Pancreas (tissue), 10 donors: ENCODE measurements around the gene EFNA4. TPM values are rescaled to one million over a fixed set of nuclear protein-coding genes. Genes with fewer than 3 reads are reported as not detected.
A peak's percentile ranks its signal among the peaks of the same experiment; 100 is the strongest.

Experiments
- ATAC-seq, 4 donors: fragments of 200-7000 bp; cut with Tn5 transposase; one replicate each; pipeline versions ENCODE4 v1.8.0 to v1.9.1; 2020; ENCODE audit warnings: mild to moderate bottlenecking in 4 of 4, moderate library complexity in 4 of 4
- DNase-seq, 6 donors: peaks; one replicate each; pipeline ENCODE4 v3.0.0-alpha.2; 2020
- FAIRE-seq: peaks from 2 replicates; lab custom pipeline; 2012; peaks lifted over from hg19 to GRCh38; lab: Jason Lieb, UNC
- H3K27ac ChIP-seq, 4 donors: fragments of 200-600 bp; sonication (generic); 1 replicate in 3 of 4; 2 replicates in 1 of 4; pipeline versions ENCODE4 v1.5.0 to v1.8.0; 2020
- H3K27me3 ChIP-seq, 4 donors: fragments of 200-600 bp; one replicate each; pipeline ENCODE4 v1.8.0; 2021
- H3K36me3 ChIP-seq, 3 donors: fragments of 200-600 bp; sonication (generic) in 1 of 3; one replicate each; pipeline versions ENCODE4 v1.5.0 to v1.8.0; 2020 to 2021
- H3K4me1 ChIP-seq, 3 donors: fragments of 200-600 bp; one replicate each; pipeline ENCODE4 v1.8.0; 2021
- H3K4me3 ChIP-seq, 4 donors: fragments of 200-600 bp; sonication (generic) in 2 of 4; one replicate each; pipeline versions ENCODE4 v1.5.0 to v1.8.0; 2020 to 2021
- H3K9me3 ChIP-seq, 4 donors: fragments of 200-600 bp; one replicate each; pipeline ENCODE4 v1.8.0; 2021
- WGBS, 2 donors: extraction: QIAGEN DNeasy Blood & Tissue Kit; methylation state at CpG; one replicate each; pipeline ENCODE4 v1.1.7; 2013; 5-methylcytosine and 5-hydroxymethylcytosine counted together
- intact Hi-C, 3 donors: fragments of 100-400 bp; cut with DNase I; formaldehyde crosslinking; loops; one replicate each; pipeline versions ENCODE4 v1.11.1 to v1.14.2; 2022
- polyA plus RNA-seq, 2 donors: library from polyadenylated mRNA; stranded (reverse); fragments of 200-250 nt; gene quantifications; one replicate each; pipeline ENCODE4 v1.2.3, GENCODE V29; 2013
- total RNA-seq, 6 donors: library from RNA; stranded (reverse); fragmentation: NEBNext Ultra II Directional in 4 of 6; extraction: Animal tissue kit (Norgen Biotek cat#: 25700) in 4 of 6; gene quantifications; one replicate each; pipeline versions ENCODE4 v1.2.1 to v1.2.4, GENCODE V29; 2021 to 2023
- TF ChIP-seq, protein P1 (sequence below), 4 donors: fragments of 200-600 bp; sonication (generic) in 3 of 4; IDR thresholded peaks; one replicate each; pipeline versions ENCODE4 v1.5.0 to v1.8.0; 2021; ENCODE audit warnings: antibody characterized with exemption in 4 of 4
- donor health status: healthy with polysubstance abuse.
- donor health status: DM: no; HTN: no; CAD: no; lungs with moderate emphysema.
- donor health status: DM: no; HTN: no; CAD: no.
- donor health status: control.
- donor health status: control.
- donor health status: Bipolar disorder and iron deficiency.
- donor health status: DM: yes; HTN: yes; CAD: no.
- donor health status: DM: no; HTN: no; CAD: no.
- donor health status: DM: no; HTN: no; CAD: no.
- donor health status: DM: yes; HTN: yes; CAD: no.

The EFNA4 gene
- total and polyA plus RNA-seq, 8 donors: 2.1 to 6.2 (median 3.8) TPM

DNA sequence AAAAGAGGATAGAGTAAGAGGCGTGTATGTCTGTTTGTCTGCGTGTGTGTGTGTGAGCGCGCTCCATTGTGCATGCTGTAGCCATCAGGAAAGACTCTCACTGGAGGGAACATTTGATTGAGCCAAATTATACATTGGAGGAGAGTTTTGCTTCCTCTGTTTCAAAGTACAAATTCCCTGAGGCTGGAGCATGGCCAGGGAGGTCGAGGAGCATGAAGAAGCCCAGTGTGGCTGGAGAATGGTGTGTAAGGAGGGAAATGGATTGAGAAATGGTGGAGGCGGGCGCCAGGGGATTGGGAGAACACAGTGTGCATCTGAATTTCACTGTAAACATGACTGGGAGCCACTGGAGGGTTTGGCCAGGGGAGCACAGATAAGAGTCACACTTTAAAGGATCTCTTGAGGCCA is 42.1 kb downstream of the EFNA4 start:
- DNase-seq (no peak), FAIRE-seq (no peak), ATAC-seq (peak in 2 of 4 donors; percentile 18 to 31)
- H3K36me3 ChIP-seq: no peaks in the 10 kb centered on the region
- peaks cover 0 to 5% (median 0%) of the 10 kb centered on the region in 3 donors for H3K4me1 ChIP-seq
- 68 to 70% methylated on average over 7 of the region's 7 CpGs for WGBS, 2 donors
- no peaks in the 10 kb centered on the region for H3K9me3 ChIP-seq
- no peaks in the 10 kb centered on the region for H3K27me3 ChIP-seq
- TF ChIP-seq, protein P1, sequence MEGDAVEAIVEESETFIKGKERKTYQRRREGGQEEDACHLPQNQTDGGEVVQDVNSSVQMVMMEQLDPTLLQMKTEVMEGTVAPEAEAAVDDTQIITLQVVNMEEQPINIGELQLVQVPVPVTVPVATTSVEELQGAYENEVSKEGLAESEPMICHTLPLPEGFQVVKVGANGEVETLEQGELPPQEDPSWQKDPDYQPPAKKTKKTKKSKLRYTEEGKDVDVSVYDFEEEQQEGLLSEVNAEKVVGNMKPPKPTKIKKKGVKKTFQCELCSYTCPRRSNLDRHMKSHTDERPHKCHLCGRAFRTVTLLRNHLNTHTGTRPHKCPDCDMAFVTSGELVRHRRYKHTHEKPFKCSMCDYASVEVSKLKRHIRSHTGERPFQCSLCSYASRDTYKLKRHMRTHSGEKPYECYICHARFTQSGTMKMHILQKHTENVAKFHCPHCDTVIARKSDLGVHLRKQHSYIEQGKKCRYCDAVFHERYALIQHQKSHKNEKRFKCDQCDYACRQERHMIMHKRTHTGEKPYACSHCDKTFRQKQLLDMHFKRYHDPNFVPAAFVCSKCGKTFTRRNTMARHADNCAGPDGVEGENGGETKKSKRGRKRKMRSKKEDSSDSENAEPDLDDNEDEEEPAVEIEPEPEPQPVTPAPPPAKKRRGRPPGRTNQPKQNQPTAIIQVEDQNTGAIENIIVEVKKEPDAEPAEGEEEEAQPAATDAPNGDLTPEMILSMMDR (IDR thresholded peaks at IDR 0.05): no peak
- H3K27ac ChIP-seq: no peak overlapping the region
- intact Hi-C loops: loop anchor here in 1 of 3 donors (10.0 kb wide), 1 partner anchor 59 kb away; no protein-coding TSS in a partner anchor
- H3K4me3 ChIP-seq: no peak overlapping the region

DNA sequence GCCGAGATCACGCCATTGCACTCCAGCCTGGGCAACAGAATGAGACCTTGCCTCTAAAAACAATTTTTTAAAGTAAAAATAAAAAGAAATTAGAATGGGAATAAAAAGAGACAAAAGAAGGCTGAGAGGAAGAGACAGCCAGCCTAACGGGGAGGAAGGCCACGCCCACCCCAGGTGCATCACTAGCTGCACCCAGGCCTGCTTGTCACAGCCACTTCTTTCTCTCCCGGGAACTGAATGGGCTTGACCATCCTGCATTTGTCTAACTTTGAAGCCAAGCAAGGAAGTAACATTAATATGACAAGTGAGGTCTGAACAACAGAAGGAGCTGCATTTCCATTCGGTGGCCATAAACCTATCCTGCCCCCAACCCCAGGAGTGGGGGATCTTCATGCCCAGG is 43.3 kb downstream of the EFNA4 start:
- H3K9me3 ChIP-seq: no peaks in the 10 kb centered on the region
- H3K36me3 ChIP-seq: no peaks in the 10 kb centered on the region
- peaks cover 0 to 5% (median 0%) of the 10 kb centered on the region in 3 donors for H3K4me1 ChIP-seq
- WGBS, 2 donors: 71 to 78% methylated on average over 6 of the region's 6 CpGs
- intact Hi-C loops: loop anchor here in 1 of 3 donors (10.0 kb wide), 1 partner anchor 58 kb away; no protein-coding TSS in a partner anchor
- ATAC-seq (no peak), DNase-seq (no peak), FAIRE-seq (no peak)
- TF ChIP-seq, protein P1 (IDR thresholded peaks at IDR 0.05): no peak
- H3K27ac ChIP-seq: no peak overlapping the region
- H3K4me3 ChIP-seq: no peak overlapping the region
- no peaks in the 10 kb centered on the region for H3K27me3 ChIP-seq

DNA sequence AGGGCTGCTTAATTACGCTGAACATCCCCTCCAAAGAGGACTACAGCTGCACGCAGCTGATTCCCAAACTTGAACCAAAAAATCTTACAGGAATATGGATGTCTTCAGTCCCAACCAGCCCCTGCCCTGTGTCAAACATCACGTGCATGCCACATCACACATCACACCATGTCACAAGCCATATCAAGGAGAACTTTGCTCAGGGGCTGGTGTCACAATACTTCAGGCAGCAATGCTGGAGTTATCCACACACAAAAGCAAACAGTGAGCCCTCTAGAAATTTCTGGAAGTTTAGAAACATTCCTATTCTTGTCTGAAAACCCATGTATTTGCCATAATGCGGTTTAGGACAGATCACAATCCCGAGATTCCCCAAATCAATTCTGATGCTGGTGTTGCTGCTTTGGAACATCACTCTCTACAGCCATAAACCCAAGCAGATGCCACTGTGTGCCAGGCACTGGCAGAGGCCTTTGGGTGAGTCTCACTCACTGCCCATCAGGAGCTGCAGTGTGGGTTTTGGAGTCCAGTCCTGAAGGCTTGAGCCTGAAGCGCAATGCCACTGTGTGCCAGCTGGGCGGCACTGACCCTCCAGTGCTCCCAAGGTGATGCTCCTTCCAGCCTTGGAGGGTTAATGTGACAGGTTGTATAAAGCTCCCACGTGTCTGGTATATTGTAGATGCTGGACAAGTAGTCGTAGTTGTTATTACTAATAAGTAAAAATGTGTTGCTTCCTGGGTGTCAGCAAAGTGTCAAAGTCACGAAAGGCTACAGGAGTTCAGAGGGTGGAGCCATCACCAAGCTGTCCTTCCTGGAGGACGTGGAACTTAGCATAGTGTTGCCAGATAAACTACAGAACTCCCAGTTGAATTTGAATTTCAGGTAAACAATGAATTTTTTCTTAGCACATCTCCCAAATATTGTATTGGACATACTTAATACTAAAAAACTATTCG is 44.0 kb downstream of the EFNA4 start:
- WGBS, 2 donors: 64 to 68% methylated on average over 12 of the region's 12 CpGs
- Histone ChIP-seq H3K27me3 (no peaks in the 10 kb centered on the region), H3K9me3 (no peaks in the 10 kb centered on the region), H3K4me1 (peaks cover 0 to 5% (median 0%) of the 10 kb centered on the region in 3 donors), H3K27ac (no peak overlapping the region), H3K4me3 (no peak overlapping the region), H3K36me3 (no peaks in the 10 kb centered on the region)
- TF ChIP-seq, protein P1 (IDR thresholded peaks at IDR 0.05): no peak
- ATAC-seq (no peak), DNase-seq (no peak), FAIRE-seq (no peak)
- intact Hi-C loops: loop anchor here in 1 of 3 donors (10.0 kb wide), 1 partner anchor 57 kb away; no protein-coding TSS in a partner anchor

DNA sequence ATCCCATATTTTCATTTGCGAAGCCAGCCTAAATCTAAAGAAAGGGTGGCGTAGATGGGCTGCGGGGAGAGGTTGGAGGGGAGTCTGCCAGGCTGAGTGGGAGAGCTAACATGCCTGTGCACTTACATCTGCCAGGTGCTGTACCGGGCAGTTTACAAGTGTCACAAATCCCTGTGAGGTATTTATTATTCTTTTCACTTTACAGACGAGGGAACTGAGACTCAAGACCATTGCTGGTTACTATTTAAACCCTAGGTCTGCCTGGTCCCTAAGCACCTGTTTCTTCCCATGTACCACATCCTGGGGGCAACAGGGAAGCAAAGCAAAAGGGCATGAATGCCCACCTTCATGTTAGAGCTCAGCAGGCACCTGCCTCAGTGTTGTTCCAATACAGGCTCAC is 44.8 kb downstream of the EFNA4 start:
- H3K4me3 ChIP-seq: no peak overlapping the region
- intact Hi-C loops: loop anchor here in 1 of 3 donors (10.0 kb wide), 1 partner anchor 57 kb away; no protein-coding TSS in a partner anchor
- H3K9me3 ChIP-seq: no peaks in the 10 kb centered on the region
- TF ChIP-seq, protein P1 (IDR thresholded peaks at IDR 0.05): no peak
- H3K36me3 ChIP-seq: no peaks in the 10 kb centered on the region
- H3K4me1 ChIP-seq: peaks cover 0 to 5% (median 0%) of the 10 kb centered on the region in 3 donors
- DNase-seq: no peak
- no peak overlapping the region for H3K27ac ChIP-seq
- 66% methylated on average over 5 of the region's 5 CpGs for WGBS, 2 donors
- no peak for ATAC-seq
- no peaks in the 10 kb centered on the region for H3K27me3 ChIP-seq
- no peak for FAIRE-seq
